HCT116 (cell line): ENCODE data around the gene SCN2A. TPM values are rescaled to one million over a fixed set of nuclear protein-coding genes. Genes with fewer than 3 reads are reported as not detected.

Experiments used
- ATAC-seq: fragments of 200-7000 bp; cut with Tn5 transposase; 2 replicates; pipeline ENCODE4 v1.9.1; 2020; ENCODE audit warnings: mild to moderate bottlenecking, moderate library complexity
- BruUV-seq: library from RNA; stranded (reverse); fragments of 400-500 nt; replicated peaks from 2 replicates; lab custom pipeline; 2021; lab: Mats Ljungman, UMichigan
- CTCF ChIA-PET: fragments of 300-600 bp; sonication (Branson Sonifier 250); formaldehyde crosslinking; loops from one replicate; lab custom pipeline; 2021; ENCODE audit warnings: antibody characterized with exemption; lab: Charles Lee
- POLR2A ChIA-PET: fragments of 300-600, 350-600 bp; sonication (Branson Sonifier 250); formaldehyde crosslinking; loops from one replicate; lab custom pipeline; 2021; ENCODE audit warnings: antibody characterized with exemption; lab: Charles Lee
- RAD21 ChIA-PET, 2 experiments: fragments of 300-600 bp; sonication (Branson Sonifier 250); formaldehyde crosslinking; loops; one replicate each; lab custom pipeline; 2023; ENCODE audit warnings: low total read pairs in 2 of 2; ENCODE audit not compliant: uncharacterized antibody in 2 of 2, unreplicated experiment in 2 of 2, low non-redundant PET in 1 of 2; lab: Charles Lee
- DNase-seq: peaks from one replicate; pipeline ENCODE4 v3.0.0-alpha.2; 2010; ENCODE audit warnings: low read depth, low spot score
- H2AFZ ChIP-seq: fragments of 200-600 bp; shearing (Covaris generic), sonication (generic); 2 replicates; pipeline ENCODE4 v1.6.1; 2017; ENCODE audit warnings: low read depth, mixed run types, mixed read lengths, antibody characterized with exemption, low read length; ENCODE audit not compliant: poor library complexity, severe bottlenecking
- H3K27ac ChIP-seq: 2 replicates; pipeline ENCODE4 v1.5.1; 2012; ENCODE audit warnings: low read depth, low read length
- H3K27me3 ChIP-seq: fragments of 200-600 bp; sonication (generic); 2 replicates; pipeline ENCODE4 v1.6.1; 2016; ENCODE audit warnings: mixed run types, low read length, mixed read lengths; ENCODE audit not compliant: insufficient read depth
- H3K36me3 ChIP-seq, 2 experiments: fragments of 200-500 bp in 1 of 2; fragments of 200-600 bp in 1 of 2; sonication (Bioruptor generic) in 1 of 2; sonication (generic) in 1 of 2; 2 replicates each; pipeline versions ENCODE4 v1.5.1 to v1.6.1; 2014 to 2016; ENCODE audit warnings: low read length in 2 of 2, inconsistent platforms in 1 of 2, mixed read lengths in 1 of 2, mixed run types in 1 of 2; ENCODE audit not compliant: insufficient read depth in 2 of 2, control insufficient read depth in 1 of 2
- H3K4me1 ChIP-seq, 2 experiments: fragments of 200-600 bp in 1 of 2; sonication (generic) in 1 of 2; 2 replicates each; pipeline versions ENCODE4 v1.5.1 to v1.6.1; 2012 to 2017; ENCODE audit warnings: low read length in 2 of 2, inconsistent platforms in 1 of 2, mild to moderate bottlenecking in 1 of 2, mixed read lengths in 1 of 2, mixed run types in 1 of 2, moderate library complexity in 1 of 2; ENCODE audit not compliant: insufficient read depth in 2 of 2, control insufficient read depth in 1 of 2
- H3K4me2 ChIP-seq: fragments of 200-600 bp; sonication (generic); 2 replicates; pipeline ENCODE4 v1.6.1; 2017; ENCODE audit warnings: mixed run types, low read length, mixed read lengths
- H3K4me3 ChIP-seq, 2 experiments: fragments of 200-600 bp in 1 of 2; sonication (generic) in 1 of 2; replicated peaks in 1 of 2; 2 replicates each; pipeline ENCODE4 v1.5.1; 2011 to 2016; ENCODE audit warnings: low read length in 2 of 2, control low read depth in 1 of 2, low read depth in 1 of 2, mild to moderate bottlenecking in 1 of 2, mixed read lengths in 1 of 2, mixed run types in 1 of 2
- H3K79me2 ChIP-seq: fragments of 200-600 bp; sonication (generic); 2 replicates; pipeline ENCODE4 v1.6.1; 2017; ENCODE audit warnings: mild to moderate bottlenecking, mixed run types, low read length, moderate library complexity, mixed read lengths; ENCODE audit not compliant: insufficient read depth
- H3K9ac ChIP-seq: fragments of 200-600 bp; sonication (generic); 2 replicates; pipeline ENCODE4 v1.6.1; 2016; ENCODE audit warnings: low read length, mixed read lengths
- H3K9me2 ChIP-seq: fragments of 200-600 bp; sonication (generic), shearing (Covaris generic); 2 replicates; pipeline ENCODE4 v1.6.1; 2017; ENCODE audit warnings: mixed run types, mild to moderate bottlenecking, moderate library complexity; ENCODE audit not compliant: insufficient read depth
- H3K9me3 ChIP-seq, 2 experiments: fragments of 200-500 bp in 1 of 2; fragments of 200-600 bp in 1 of 2; sonication (Bioruptor generic) in 1 of 2; sonication (generic) in 1 of 2; 2 replicates each; pipeline ENCODE4 v1.6.1; 2014 to 2017; ENCODE audit warnings: low read length in 2 of 2, mixed read lengths in 2 of 2, inconsistent platforms in 1 of 2, low read depth in 1 of 2, mild to moderate bottlenecking in 1 of 2, mixed run types in 1 of 2, moderate library complexity in 1 of 2; ENCODE audit not compliant: control insufficient read depth in 1 of 2, insufficient read depth in 1 of 2
- H4K20me1 ChIP-seq: fragments of 200-600 bp; sonication (generic), shearing (Covaris generic); 2 replicates; pipeline ENCODE4 v1.6.1; 2017; ENCODE audit warnings: mixed run types, mild to moderate bottlenecking, moderate library complexity; ENCODE audit not compliant: insufficient read depth
- CEBPB ChIP-seq: IDR thresholded peaks from 2 replicates; pipeline ENCODE4 v1.6.1; 2012; ENCODE audit warnings: low read depth
- EZH2 ChIP-seq: fragments of 200-600 bp; sonication (generic); IDR thresholded peaks from 2 replicates; pipeline ENCODE4 v1.6.1; 2017; ENCODE audit warnings: antibody characterized with exemption, mixed run types
- EZH2phosphoT487 ChIP-seq: fragments of 200-600 bp; IDR thresholded peaks from 2 replicates; pipeline ENCODE4 v1.6.1; 2018; ENCODE audit warnings: antibody characterized with exemption, borderline replicate concordance
- FOSL1 ChIP-seq: IDR thresholded peaks from 2 replicates; pipeline ENCODE4 v1.6.1; 2012; ENCODE audit warnings: low read depth
- RAD21 ChIP-seq: IDR thresholded peaks from 2 replicates; pipeline ENCODE4 v1.6.1; 2012; ENCODE audit warnings: low read depth, mild to moderate bottlenecking
- SP1 ChIP-seq: IDR thresholded peaks from 2 replicates; pipeline ENCODE4 v1.6.1; 2012; ENCODE audit warnings: low read depth
- SRF ChIP-seq: IDR thresholded peaks from 2 replicates; pipeline ENCODE4 v1.6.1; 2012; ENCODE audit warnings: low read depth
- TCF7L2 ChIP-seq: IDR thresholded peaks from 2 replicates; pipeline ENCODE4 v1.7.0; 2011; ENCODE audit warnings: borderline replicate concordance, inconsistent platforms; ENCODE audit not compliant: insufficient read depth, insufficient read length; ENCODE audit errors: extremely low read depth
- YY1 ChIP-seq: IDR thresholded peaks from 2 replicates; pipeline ENCODE4 v1.6.1; 2011; ENCODE audit warnings: low read length, low read depth, moderate library complexity, mild to moderate bottlenecking; ENCODE audit not compliant: insufficient replicate concordance; ENCODE audit errors: extremely low read depth
- ZFX ChIP-seq: fragments of 450-650 bp; IDR thresholded peaks from 2 replicates; pipeline ENCODE4 v1.6.1; 2017
- ZNF274 ChIP-seq: fragments of 200-500 bp; sonication (Bioruptor generic); IDR thresholded peaks from 2 replicates; pipeline ENCODE4 v1.6.1; 2014; ENCODE audit warnings: mild to moderate bottlenecking, low read depth, low read length, inconsistent platforms
- intact Hi-C: fragments of 100-400 bp; cut with micrococcal nuclease; formaldehyde crosslinking; loops from 2 replicates; pipeline ENCODE4 v1.10.0; 2022
- total RNA-seq: library from RNA; stranded (reverse); gene quantifications from one replicate; pipeline ENCODE4 v1.2.1, GENCODE V29; 2021; ENCODE audit not compliant: unreplicated experiment
- TF ChIP-seq, protein P1 (sequence below), 3 experiments: fragments of 200-600 bp in 1 of 3; sonication (generic) in 1 of 3; IDR thresholded peaks in 2 of 3; conservative IDR thresholded peaks in 1 of 3; 2 replicates each; pipeline ENCODE4 v1.5.1; 2012 to 2017; ENCODE audit warnings: low read depth in 2 of 3, low read length in 2 of 3, antibody characterized with exemption in 1 of 3, borderline replicate concordance in 1 of 3, control low read depth in 1 of 3, mild to moderate bottlenecking in 1 of 3, mixed read lengths in 1 of 3, mixed run types in 1 of 3, moderate library complexity in 1 of 3; ENCODE audit not compliant: insufficient read depth in 1 of 3
- TF ChIP-seq, protein P2 (sequence below): IDR thresholded peaks from 2 replicates; pipeline ENCODE4 v1.6.1; 2012; ENCODE audit warnings: low read depth
- TF ChIP-seq, protein P3 (sequence below): IDR thresholded peaks from 2 replicates; pipeline ENCODE4 v1.6.1; 2011; ENCODE audit warnings: mild to moderate bottlenecking, low read length, moderate library complexity; ENCODE audit not compliant: insufficient replicate concordance; ENCODE audit errors: extremely low read depth

SCN2A gene
- total RNA-seq, 1 experiment from 2014 or later = 0.25 TPM

DNA sequence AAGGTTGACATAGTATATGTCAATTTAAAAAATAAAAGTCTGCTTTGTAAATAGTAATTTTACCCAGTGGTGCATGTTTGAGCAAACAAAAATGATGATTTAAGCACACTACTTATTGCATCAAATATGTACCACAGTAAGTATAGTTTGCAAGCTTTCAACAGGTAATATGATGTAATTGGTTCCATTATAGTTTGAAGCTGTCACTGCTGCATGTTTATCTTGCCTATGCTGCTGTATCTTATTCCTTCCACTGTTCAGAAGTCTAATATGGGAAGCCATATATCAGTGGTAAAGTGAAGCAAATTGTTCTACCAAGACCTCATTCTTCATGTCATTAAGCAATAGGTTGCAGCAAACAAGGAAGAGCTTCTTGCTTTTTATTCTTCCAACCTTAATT is 151.7 kb downstream of the SCN2A start (continued):
- no peak for TF ChIP-seq YY1
- TF ChIP-seq EZH2phosphoT487 = no peak
- TF ChIP-seq RAD21 = no peak
- TF ChIP-seq SP1 = no peak
- no peak for TF ChIP-seq ZFX
- no peak for TF ChIP-seq FOSL1
- no peak for TF ChIP-seq ZNF274

DNA sequence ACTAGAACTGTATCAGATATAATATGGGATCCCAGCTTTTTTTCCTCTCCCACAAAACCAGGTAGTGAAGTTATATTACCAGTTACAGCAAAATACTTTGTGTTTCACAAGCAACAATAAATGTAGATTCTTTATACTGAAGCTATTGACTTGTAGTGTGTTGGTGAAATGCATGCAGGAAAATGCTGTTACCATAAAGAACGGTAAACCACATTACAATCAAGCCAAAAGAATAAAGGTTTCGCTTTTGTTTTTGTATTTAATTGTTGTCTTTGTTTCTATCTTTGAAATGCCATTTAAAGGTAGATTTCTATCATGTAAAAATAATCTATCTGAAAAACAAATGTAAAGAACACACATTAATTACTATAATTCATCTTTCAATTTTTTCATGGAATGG is 152.6 kb downstream of the SCN2A start:
- CTCF ChIA-PET = no interaction called here

More for the DNA sequence above, 152.6 kb downstream of the SCN2A start:
- no peaks in the 10 kb centered on the region for H4K20me1 ChIP-seq
- ChIA-PET RAD21 (no interaction called here), POLR2A (no interaction called here)
- H2AFZ ChIP-seq = no peak overlapping the region
- ATAC-seq = no peak
- no peak overlapping the region for H3K4me2 ChIP-seq
- no peak overlapping the region for H3K27ac ChIP-seq
- intact Hi-C loops = no loop called here
- H3K9ac ChIP-seq = no peak overlapping the region
- H3K79me2 ChIP-seq = no peaks in the 10 kb centered on the region
- no peaks in the 10 kb centered on the region for H3K9me2 ChIP-seq
- H3K4me1 ChIP-seq = no peaks in the 10 kb centered on the region
- peaks cover 7% of the 10 kb centered on the region; the same call in 1 of the 2 replicates for H3K27me3 ChIP-seq
- no peaks in the 10 kb centered on the region for H3K9me3 ChIP-seq
- H3K4me3 ChIP-seq = no peak overlapping the region
- no peaks in the 10 kb centered on the region for H3K36me3 ChIP-seq
- DNase-seq = no peak
- TF ChIP-seq CEBPB (no peak), TCF7L2 (no peak), EZH2phosphoT487 (no peak), SRF (no peak), RAD21 (no peak), ZFX (no peak), EZH2 (no peak), ZNF274 (no peak)
- TF ChIP-seq, protein P1, sequence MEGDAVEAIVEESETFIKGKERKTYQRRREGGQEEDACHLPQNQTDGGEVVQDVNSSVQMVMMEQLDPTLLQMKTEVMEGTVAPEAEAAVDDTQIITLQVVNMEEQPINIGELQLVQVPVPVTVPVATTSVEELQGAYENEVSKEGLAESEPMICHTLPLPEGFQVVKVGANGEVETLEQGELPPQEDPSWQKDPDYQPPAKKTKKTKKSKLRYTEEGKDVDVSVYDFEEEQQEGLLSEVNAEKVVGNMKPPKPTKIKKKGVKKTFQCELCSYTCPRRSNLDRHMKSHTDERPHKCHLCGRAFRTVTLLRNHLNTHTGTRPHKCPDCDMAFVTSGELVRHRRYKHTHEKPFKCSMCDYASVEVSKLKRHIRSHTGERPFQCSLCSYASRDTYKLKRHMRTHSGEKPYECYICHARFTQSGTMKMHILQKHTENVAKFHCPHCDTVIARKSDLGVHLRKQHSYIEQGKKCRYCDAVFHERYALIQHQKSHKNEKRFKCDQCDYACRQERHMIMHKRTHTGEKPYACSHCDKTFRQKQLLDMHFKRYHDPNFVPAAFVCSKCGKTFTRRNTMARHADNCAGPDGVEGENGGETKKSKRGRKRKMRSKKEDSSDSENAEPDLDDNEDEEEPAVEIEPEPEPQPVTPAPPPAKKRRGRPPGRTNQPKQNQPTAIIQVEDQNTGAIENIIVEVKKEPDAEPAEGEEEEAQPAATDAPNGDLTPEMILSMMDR (IDR thresholded peaks at IDR 0.05 in 2 of 3, conservative IDR thresholded peaks at IDR 0.05 in 1 of 3; ENCODE audit: borderline replicate concordance in 1 of 3, insufficient read depth in 1 of 3, low read depth in 2 of 3, low read length in 2 of 3) = no peak
- TF ChIP-seq, protein P2, sequence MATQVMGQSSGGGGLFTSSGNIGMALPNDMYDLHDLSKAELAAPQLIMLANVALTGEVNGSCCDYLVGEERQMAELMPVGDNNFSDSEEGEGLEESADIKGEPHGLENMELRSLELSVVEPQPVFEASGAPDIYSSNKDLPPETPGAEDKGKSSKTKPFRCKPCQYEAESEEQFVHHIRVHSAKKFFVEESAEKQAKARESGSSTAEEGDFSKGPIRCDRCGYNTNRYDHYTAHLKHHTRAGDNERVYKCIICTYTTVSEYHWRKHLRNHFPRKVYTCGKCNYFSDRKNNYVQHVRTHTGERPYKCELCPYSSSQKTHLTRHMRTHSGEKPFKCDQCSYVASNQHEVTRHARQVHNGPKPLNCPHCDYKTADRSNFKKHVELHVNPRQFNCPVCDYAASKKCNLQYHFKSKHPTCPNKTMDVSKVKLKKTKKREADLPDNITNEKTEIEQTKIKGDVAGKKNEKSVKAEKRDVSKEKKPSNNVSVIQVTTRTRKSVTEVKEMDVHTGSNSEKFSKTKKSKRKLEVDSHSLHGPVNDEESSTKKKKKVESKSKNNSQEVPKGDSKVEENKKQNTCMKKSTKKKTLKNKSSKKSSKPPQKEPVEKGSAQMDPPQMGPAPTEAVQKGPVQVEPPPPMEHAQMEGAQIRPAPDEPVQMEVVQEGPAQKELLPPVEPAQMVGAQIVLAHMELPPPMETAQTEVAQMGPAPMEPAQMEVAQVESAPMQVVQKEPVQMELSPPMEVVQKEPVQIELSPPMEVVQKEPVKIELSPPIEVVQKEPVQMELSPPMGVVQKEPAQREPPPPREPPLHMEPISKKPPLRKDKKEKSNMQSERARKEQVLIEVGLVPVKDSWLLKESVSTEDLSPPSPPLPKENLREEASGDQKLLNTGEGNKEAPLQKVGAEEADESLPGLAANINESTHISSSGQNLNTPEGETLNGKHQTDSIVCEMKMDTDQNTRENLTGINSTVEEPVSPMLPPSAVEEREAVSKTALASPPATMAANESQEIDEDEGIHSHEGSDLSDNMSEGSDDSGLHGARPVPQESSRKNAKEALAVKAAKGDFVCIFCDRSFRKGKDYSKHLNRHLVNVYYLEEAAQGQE = no peak
- TF ChIP-seq, protein P3, sequence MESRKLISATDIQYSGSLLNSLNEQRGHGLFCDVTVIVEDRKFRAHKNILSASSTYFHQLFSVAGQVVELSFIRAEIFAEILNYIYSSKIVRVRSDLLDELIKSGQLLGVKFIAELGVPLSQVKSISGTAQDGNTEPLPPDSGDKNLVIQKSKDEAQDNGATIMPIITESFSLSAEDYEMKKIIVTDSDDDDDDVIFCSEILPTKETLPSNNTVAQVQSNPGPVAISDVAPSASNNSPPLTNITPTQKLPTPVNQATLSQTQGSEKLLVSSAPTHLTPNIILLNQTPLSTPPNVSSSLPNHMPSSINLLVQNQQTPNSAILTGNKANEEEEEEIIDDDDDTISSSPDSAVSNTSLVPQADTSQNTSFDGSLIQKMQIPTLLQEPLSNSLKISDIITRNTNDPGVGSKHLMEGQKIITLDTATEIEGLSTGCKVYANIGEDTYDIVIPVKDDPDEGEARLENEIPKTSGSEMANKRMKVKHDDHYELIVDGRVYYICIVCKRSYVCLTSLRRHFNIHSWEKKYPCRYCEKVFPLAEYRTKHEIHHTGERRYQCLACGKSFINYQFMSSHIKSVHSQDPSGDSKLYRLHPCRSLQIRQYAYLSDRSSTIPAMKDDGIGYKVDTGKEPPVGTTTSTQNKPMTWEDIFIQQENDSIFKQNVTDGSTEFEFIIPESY = no peak
- no TSS peak for BruUV-seq
